HepG2 (cell line): ENCODE data around the gene TFE3. TPM values are rescaled to one million over a fixed set of nuclear protein-coding genes. Genes with fewer than 3 reads are reported as not detected.

Experiments
- ATAC-seq: fragments of 200-7000 bp; cut with Tn5 transposase; 3 replicates; pipeline ENCODE4 v1.9.1; 2020; ENCODE audit warnings: mild to moderate bottlenecking, moderate library complexity
- BruUV-seq: library from RNA; stranded (reverse); fragments of 400-500 nt; replicated peaks from 2 replicates; lab custom pipeline; 2021; lab: Mats Ljungman, UMichigan
- CTCF ChIA-PET: fragments of 300-600 bp; formaldehyde crosslinking; extraction: SDS; loops from one replicate; lab custom pipeline; 2021; ENCODE audit warnings: low total read pairs, inconsistent platforms, low intra/inter-chr PET ratio; lab: Yijun Ruan, JAX
- POLR2A ChIA-PET: fragments of 350-600 bp; sonication (Branson Sonifier 250); formaldehyde crosslinking; loops from one replicate; lab custom pipeline; 2020; ENCODE audit warnings: antibody characterized with exemption, inconsistent platforms; lab: Yijun Ruan, JAX
- DNase-seq: peaks from one replicate; pipeline ENCODE4 v3.0.0-alpha.2; 2015; ENCODE audit warnings: low spot score
- FAIRE-seq: peaks from 3 replicates; lab custom pipeline; 2011; peaks lifted over from hg19 to GRCh38; lab: Jason Lieb, UNC
- H2AFZ ChIP-seq: one replicate; pipeline ENCODE4 v1.6.1; 2011; ENCODE audit warnings: low read length, inconsistent platforms
- H3K27ac ChIP-seq: fragments of 300-600 bp; 3 replicates; pipeline ENCODE4 v1.8.0; 2011; ENCODE audit warnings: mixed run types, mild to moderate bottlenecking, mixed read lengths, low read length, inconsistent platforms; ENCODE audit not compliant: insufficient read depth; ENCODE audit errors: extremely low read length
- H3K27me3 ChIP-seq, 2 experiments: fragments of 200-600 bp in 1 of 2; 2 replicates in 1 of 2; 3 replicates in 1 of 2; pipeline versions ENCODE4 v1.6.0 to v1.8.0; 2011; ENCODE audit warnings: low read length in 2 of 2, mild to moderate bottlenecking in 2 of 2, moderate library complexity in 2 of 2, inconsistent platforms in 1 of 2; ENCODE audit not compliant: insufficient read depth in 2 of 2, control insufficient read depth in 1 of 2
- H3K36me3 ChIP-seq, 2 experiments: fragments of 200-600 bp in 1 of 2; replicated peaks in 1 of 2; 2 replicates in 1 of 2; 3 replicates in 1 of 2; pipeline versions ENCODE4 v1.5.1 to v1.8.0; 2011; ENCODE audit warnings: low read length in 2 of 2, inconsistent platforms in 1 of 2; ENCODE audit not compliant: insufficient read depth in 2 of 2, control insufficient read depth in 1 of 2
- H3K4me1 ChIP-seq: 2 replicates; pipeline ENCODE4 v1.5.1; 2012; ENCODE audit warnings: low read length, inconsistent platforms; ENCODE audit not compliant: insufficient read depth
- H3K4me2 ChIP-seq: 2 replicates; pipeline ENCODE4 v1.6.0; 2011; ENCODE audit warnings: low read depth, low read length, inconsistent platforms
- H3K4me3 ChIP-seq, 3 experiments: fragments of 200-600 bp in 1 of 3; sonication (generic), shearing (Covaris generic) in 1 of 3; replicated peaks in 1 of 3; 2 replicates each; pipeline ENCODE4 v1.5.1; 2011 to 2016; ENCODE audit warnings: low read length in 3 of 3, inconsistent platforms in 2 of 3, low read depth in 2 of 3, mild to moderate bottlenecking in 2 of 3, control low read depth in 1 of 3, mixed read lengths in 1 of 3; ENCODE audit not compliant: insufficient read depth in 1 of 3
- H3K79me2 ChIP-seq: one replicate; pipeline ENCODE4 v1.6.1; 2011; ENCODE audit warnings: low read length, inconsistent platforms; ENCODE audit not compliant: insufficient read depth
- H3K9ac ChIP-seq: 2 replicates; pipeline ENCODE4 v1.6.0; 2011; ENCODE audit warnings: mild to moderate bottlenecking, low read depth, low read length, inconsistent platforms; ENCODE audit not compliant: insufficient read depth
- H3K9me3 ChIP-seq: 2 replicates; pipeline ENCODE4 v1.5.1; 2012; ENCODE audit warnings: mild to moderate bottlenecking, low read length
- H4K20me1 ChIP-seq: 2 replicates; pipeline ENCODE4 v1.6.0; 2011; ENCODE audit warnings: inconsistent platforms, mild to moderate bottlenecking, low read length, moderate library complexity; ENCODE audit not compliant: insufficient read depth
- ARNT2 ChIP-seq: sonication (generic); formaldehyde crosslinking; IDR thresholded peaks from 2 replicates; pipeline ENCODE4 v1.8.0; 2022; ENCODE audit warnings: mild to moderate bottlenecking, low read depth, missing genetic modification reagents, moderate library complexity
- IRF1 ChIP-seq: sonication (generic); formaldehyde crosslinking; IDR thresholded peaks from 2 replicates; pipeline ENCODE4 v1.4.0; 2020; ENCODE audit warnings: low read depth, mild to moderate bottlenecking, missing genetic modification reagents
- MTA1 ChIP-seq: sonication (generic); formaldehyde crosslinking; IDR thresholded peaks from 2 replicates; pipeline ENCODE4 v1.4.0; 2020; ENCODE audit warnings: missing genetic modification reagents, mild to moderate bottlenecking, borderline replicate concordance
- NR0B2 ChIP-seq: sonication (generic); formaldehyde crosslinking; IDR thresholded peaks from 2 replicates; pipeline ENCODE4 v1.4.0; 2020; ENCODE audit warnings: mild to moderate bottlenecking, missing genetic modification reagents
- THYN1 ChIP-seq: sonication (generic); formaldehyde crosslinking; IDR thresholded peaks from 2 replicates; pipeline ENCODE4 v1.8.1; 2023; ENCODE audit warnings: low read depth, mild to moderate bottlenecking, moderate library complexity, missing genetic modification reagents, borderline replicate concordance
- XBP1 ChIP-seq: sonication (generic); formaldehyde crosslinking; IDR thresholded peaks from 2 replicates; pipeline ENCODE4 v1.5.0; 2020; ENCODE audit warnings: missing genetic modification reagents
- ZNF747 ChIP-seq: sonication (generic); formaldehyde crosslinking; IDR thresholded peaks from 2 replicates; pipeline ENCODE4 v1.8.1; 2023; ENCODE audit warnings: missing genetic modification reagents, mild to moderate bottlenecking, borderline replicate concordance
- WGBS: methylation state at CpG from one replicate; pipeline ENCODE4 v1.1.6; 2017; ENCODE audit warnings: low lambda C conversion rate; 5-methylcytosine and 5-hydroxymethylcytosine counted together
- in situ Hi-C: cut with HindIII; loops from 2 replicates; pipeline ENCODE4 v1.10.0; 2017; ENCODE audit warnings: low pct_unique_long_range_greater_than_20kb; ENCODE audit not compliant: extremely low pct_ligation_motif_present
- intact Hi-C: fragments of 100-400 bp; cut with micrococcal nuclease; formaldehyde crosslinking; loops from one replicate; pipeline ENCODE4 v1.10.0; 2022; ENCODE audit not compliant: unreplicated experiment
- polyA plus RNA-seq, 8 experiments: library from polyadenylated mRNA; depleted of rRNA in 3 of 8; stranded (reverse) in 7 of 8; unstranded in 1 of 8; fragments of >200 nt; fragmentation: Illumina TruSeq in 4 of 8; extraction: Trizol in 4 of 8; gene quantifications; 2 replicates each; pipeline versions ENCODE4 v1.2.1 to v1.2.3, GENCODE V29; 2011 to 2016; ENCODE audit warnings: low read depth in 4 of 8, missing spikeins in 1 of 8, mixed read lengths in 1 of 8; ENCODE audit not compliant: insufficient read depth in 1 of 8
- total RNA-seq, 5 experiments: library from RNA; depleted of rRNA; stranded (reverse); fragments of >200 nt; fragmentation: Illumina TruSeq; extraction: Trizol; gene quantifications; 2 replicates each; pipeline ENCODE4 v1.2.3, GENCODE V29; 2016; ENCODE audit warnings: low read depth in 1 of 5
- TF ChIP-seq, protein P1 (sequence below): sonication (generic); formaldehyde crosslinking; IDR thresholded peaks from 2 replicates; pipeline ENCODE4 v1.4.0; 2020; ENCODE audit warnings: mild to moderate bottlenecking, missing genetic modification reagents, borderline replicate concordance
- TF ChIP-seq, protein P2 (sequence below): sonication (generic); formaldehyde crosslinking; IDR thresholded peaks from 2 replicates; pipeline ENCODE4 v1.4.0; 2020; ENCODE audit warnings: mild to moderate bottlenecking, missing genetic modification reagents

Gene TFE3
- total and polyA plus RNA-seq, 2 of the 13 experiments (the other 11 are each of a cell fraction or from before 2014, with no cell fraction given): 8.3 to 12.3 TPM

DNA sequence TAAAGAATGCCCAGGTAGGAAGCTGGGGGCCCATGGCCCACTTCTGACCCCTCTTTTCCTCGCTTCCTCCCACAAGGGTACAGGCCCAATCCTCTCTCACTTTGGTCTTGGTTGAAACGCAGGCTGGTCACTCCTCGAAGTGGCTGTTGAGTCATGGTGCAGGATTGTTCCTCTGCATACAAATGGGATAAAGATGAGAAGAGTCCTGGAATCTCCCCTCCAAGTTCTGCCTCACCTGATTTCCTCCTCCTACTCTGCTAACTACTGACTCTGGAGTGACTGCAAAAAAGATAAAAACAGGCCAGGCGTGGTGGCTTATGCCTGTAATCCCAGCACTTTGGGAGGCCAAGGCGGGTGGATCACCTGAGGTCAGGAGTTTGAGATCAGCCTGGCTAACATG lies 34.8 kb upstream of the TFE3 start:
- no peak overlapping the region for H3K4me2 ChIP-seq
- no peak overlapping the region for H3K9ac ChIP-seq
- intact Hi-C loops (no loop called here), in situ Hi-C loops (no loop called here)
- no peak overlapping the region for H3K4me3 ChIP-seq
- no peak overlapping the region for H2AFZ ChIP-seq
- DNase-seq (no peak), FAIRE-seq (no peak), ATAC-seq (no peak)
- peaks cover 9% of the 10 kb centered on the region; the same call in 1 of the 2 replicates for H3K4me1 ChIP-seq
- H3K27ac ChIP-seq: no peak overlapping the region
- peaks cover 2 to 7% of the 10 kb centered on the region in 2 experiments; a peak in 2 of 5 replicates for H3K36me3 ChIP-seq
- H3K27me3 ChIP-seq: no peaks in the 10 kb centered on the region
- no CpG with 5 or more reads among the region's 5 CpGs for WGBS
- H3K79me2 ChIP-seq: peaks cover 4% of the 10 kb centered on the region
- BruUV-seq: no TSS peak
- CTCF ChIA-PET: no interaction called here
- H3K9me3 ChIP-seq: no peaks in the 10 kb centered on the region
- H4K20me1 ChIP-seq: no peaks in the 10 kb centered on the region
- POLR2A ChIA-PET: no interaction called here
- no peak for TF ChIP-seq THYN1

DNA sequence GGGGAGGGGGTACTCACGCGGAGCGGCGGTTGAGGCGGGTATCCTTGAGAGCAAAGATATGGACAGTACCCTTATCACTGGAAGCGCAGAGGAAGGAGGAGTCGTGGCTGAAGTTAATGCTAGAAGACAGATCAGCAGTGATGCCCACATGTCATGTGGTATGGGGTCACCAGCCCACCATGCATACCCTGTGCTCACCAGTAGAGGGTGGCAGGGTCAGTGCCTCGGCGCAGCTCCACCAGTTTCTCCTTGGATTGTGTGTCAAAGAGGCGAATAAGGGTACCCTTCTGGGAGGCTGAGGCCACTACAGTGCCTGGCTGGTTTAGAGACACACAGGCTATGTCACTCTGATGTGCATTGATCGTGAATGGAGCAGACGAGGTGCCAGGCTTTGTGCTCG lies 32.2 kb upstream of the TFE3 start:
- no peaks in the 10 kb centered on the region for H3K27me3 ChIP-seq
- DNase-seq: no peak
- H3K9me3 ChIP-seq: no peaks in the 10 kb centered on the region
- ChIA-PET POLR2A (interaction anchor here (1.2 kb wide), 1 partner anchor 32 kb away, joined by 6 read pairs; the partner anchor contains the start of gene TFE3), CTCF (no interaction called here)
- in situ Hi-C loops (no loop called here), intact Hi-C loops (no loop called here)
- ATAC-seq: no peak
- peaks cover 9% of the 10 kb centered on the region; the same call in 1 of the 2 replicates for H3K4me1 ChIP-seq
- no TSS peak for BruUV-seq
- no peak for FAIRE-seq
- no peak overlapping the region for H3K9ac ChIP-seq
- no peak overlapping the region for H3K4me2 ChIP-seq
- no peak overlapping the region for H3K27ac ChIP-seq
- no peaks in the 10 kb centered on the region for H4K20me1 ChIP-seq
- no peak overlapping the region for H3K4me3 ChIP-seq
- WGBS: 100% methylated on average over 5 of the region's 13 CpGs
- H3K36me3 ChIP-seq: peaks cover 2 to 7% of the 10 kb centered on the region in 2 experiments; a peak in 2 of 5 replicates
- H3K79me2 ChIP-seq: peaks cover 4% of the 10 kb centered on the region
- H2AFZ ChIP-seq: no peak overlapping the region
- no peak for TF ChIP-seq ZNF747 (CRISPR knock-in tag)
- TF ChIP-seq, protein P1, sequence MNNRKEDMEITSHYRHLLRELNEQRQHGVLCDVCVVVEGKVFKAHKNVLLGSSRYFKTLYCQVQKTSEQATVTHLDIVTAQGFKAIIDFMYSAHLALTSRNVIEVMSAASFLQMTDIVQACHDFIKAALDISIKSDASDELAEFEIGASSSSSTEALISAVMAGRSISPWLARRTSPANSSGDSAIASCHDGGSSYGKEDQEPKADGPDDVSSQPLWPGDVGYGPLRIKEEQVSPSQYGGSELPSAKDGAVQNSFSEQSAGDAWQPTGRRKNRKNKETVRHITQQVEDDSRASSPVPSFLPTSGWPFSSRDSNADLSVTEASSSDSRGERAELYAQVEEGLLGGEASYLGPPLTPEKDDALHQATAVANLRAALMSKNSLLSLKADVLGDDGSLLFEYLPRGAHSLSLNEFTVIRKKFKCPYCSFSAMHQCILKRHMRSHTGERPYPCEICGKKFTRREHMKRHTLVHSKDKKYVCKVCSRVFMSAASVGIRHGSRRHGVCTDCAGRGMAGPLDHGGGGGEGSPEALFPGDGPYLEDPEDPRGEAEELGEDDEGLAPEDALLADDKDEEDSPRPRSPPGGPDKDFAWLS (CRISPR knock-in tag): no peak
- no peak for TF ChIP-seq XBP1 (CRISPR knock-in tag)
- TF ChIP-seq, protein P2, sequence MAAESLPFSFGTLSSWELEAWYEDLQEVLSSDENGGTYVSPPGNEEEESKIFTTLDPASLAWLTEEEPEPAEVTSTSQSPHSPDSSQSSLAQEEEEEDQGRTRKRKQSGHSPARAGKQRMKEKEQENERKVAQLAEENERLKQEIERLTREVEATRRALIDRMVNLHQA (CRISPR knock-in tag): no peak
- no peak for TF ChIP-seq NR0B2 (CRISPR knock-in tag)
- TF ChIP-seq ARNT2 (CRISPR knock-in tag): no peak
- no peak for TF ChIP-seq IRF1 (CRISPR knock-in tag)
- no peak for TF ChIP-seq MTA1 (CRISPR knock-in tag)
